Measurements from ENCODE around the gene HBG1.

Gene HBG1

GRCh38 chr11:5226732-5227310, 22.8 kb downstream of the HBG1 start, which contains the start of gene HBB:
HBB (minus strand) TSS chr11:5227071; CDS start chr11:5227021, 50 bp downstream.
- no peak for DNase-seq (ENCODE audit: low read depth)
- TF ChIP-seq CTCF (IDR thresholded peaks at IDR 0.05; ENCODE audit: low read depth, low read length, missing control alignments) = no peak

GRCh38 chr11:5225480-5225871, 24.2 kb downstream of the HBG1 start:
- no peak for TF ChIP-seq CTCF (IDR thresholded peaks at IDR 0.05; ENCODE audit: low read depth, low read length, missing control alignments)
- DNase-seq (ENCODE audit: low read depth) = no peak
- no peak overlapping the region for H3K4me3 ChIP-seq (ENCODE audit: low read depth, low read length)

More at GRCh38 chr11:5226732-5227310, 22.8 kb downstream of the HBG1 start, which contains the start of gene HBB:
- H3K4me3 ChIP-seq (ENCODE audit: low read depth, low read length) = no peak within 1 kb of the TSS

GRCh38 chr11:5224538-5225479, 24.8 kb downstream of the HBG1 start:
- TF ChIP-seq CTCF (IDR thresholded peaks at IDR 0.05; ENCODE audit: low read depth, low read length, missing control alignments) = no peak
- DNase-seq (ENCODE audit: low read depth) = no peak
- no peak overlapping the region for H3K4me3 ChIP-seq (ENCODE audit: low read depth, low read length)

GRCh38 chr11:5223686-5224085, 26.0 kb downstream of the HBG1 start:
- DNase-seq (ENCODE audit: low read depth) = no peak
- TF ChIP-seq CTCF (IDR thresholded peaks at IDR 0.05; ENCODE audit: low read depth, low read length, missing control alignments) = no peak
- no peak overlapping the region for H3K4me3 ChIP-seq (ENCODE audit: low read depth, low read length)

- DNase-seq (ENCODE audit: low read depth) = no peak
- no peak for TF ChIP-seq CTCF (IDR thresholded peaks at IDR 0.05; ENCODE audit: low read depth, low read length, missing control alignments)
- no peak overlapping the region for H3K4me3 ChIP-seq (ENCODE audit: low read depth, low read length)
These were observed 26.5 kb downstream of the HBG1 start for GRCh38 chr11:5223146-5223545.

GRCh38 chr11:5210376-5210885, 39.2 kb downstream of the HBG1 start:
- DNase-seq (ENCODE audit: low read depth) = no peak
- TF ChIP-seq CTCF (IDR thresholded peaks at IDR 0.05; ENCODE audit: low read depth, low read length, missing control alignments) = no peak
- no peak overlapping the region for H3K4me3 ChIP-seq (ENCODE audit: low read depth, low read length)

Measured in GM12864 (cell line).